CD4-positive, alpha-beta T cell treated with Interleukin-6 at 100 ng/mL for 8 hours (primary cell): ENCODE data around the gene RASA3.
"Not testable (repeated sequence)": the region's sequence is repeated elsewhere in the genome, so short reads cannot be mapped to it uniquely, and the experiment has no call there.

ENCODE experiments used
- DNase-seq: peaks from one replicate; pipeline ENCODE4 v3.0.0-alpha.2; 2020; ENCODE audit warnings: mixed read lengths, low spot score

RASA3 gene

DNA sequence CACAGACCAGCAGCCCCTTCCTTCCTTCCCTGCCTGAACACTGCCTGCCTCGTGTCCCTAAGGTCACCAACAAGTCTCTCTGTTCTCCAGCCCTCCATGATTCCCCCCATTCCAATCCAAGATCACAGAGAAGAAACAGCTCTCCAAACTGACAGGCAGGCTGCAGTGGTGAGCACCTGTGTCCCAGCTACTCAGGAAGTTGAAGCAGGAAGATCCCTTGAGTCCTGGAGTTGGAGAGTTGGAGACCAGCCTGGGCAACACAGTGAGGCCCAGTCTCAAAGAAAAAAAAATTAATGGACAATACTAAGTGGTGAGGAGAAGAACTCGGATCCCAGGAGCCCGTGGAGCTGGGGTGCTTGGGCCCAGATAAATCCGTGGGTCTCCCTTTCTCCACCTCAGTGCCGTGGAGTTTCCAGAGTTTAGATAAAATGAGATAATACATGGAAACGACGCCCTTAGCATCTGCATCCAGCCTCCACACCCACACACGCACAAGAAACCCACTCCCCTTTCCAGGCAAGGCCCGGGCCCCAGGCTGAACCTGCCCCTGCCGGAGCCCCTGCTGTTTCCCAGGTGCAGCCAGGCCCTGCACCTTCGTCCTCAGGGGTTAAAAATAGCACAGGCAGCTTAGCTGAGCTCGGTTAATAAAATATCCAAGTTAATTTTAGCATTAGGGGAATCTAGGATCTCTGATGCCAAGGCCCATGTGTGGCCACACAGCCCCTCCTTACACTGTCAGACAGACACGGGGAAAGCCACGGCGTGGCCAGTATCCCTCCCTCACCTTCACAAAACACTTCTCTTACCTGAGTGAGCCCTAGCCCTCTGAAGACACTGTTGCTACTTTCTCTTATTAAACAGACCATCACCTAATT is 4.7 kb downstream of the RASA3 start:
- no peak for DNase-seq

GRCh38 chr13:114126789-114127472 is 5.5 kb downstream of the RASA3 start:
- DNase-seq = no peak

- not testable (repeated sequence) for DNase-seq
Measured at GRCh38 chr13:114126086-114126485, 6.3 kb downstream of the RASA3 start.

DNA sequence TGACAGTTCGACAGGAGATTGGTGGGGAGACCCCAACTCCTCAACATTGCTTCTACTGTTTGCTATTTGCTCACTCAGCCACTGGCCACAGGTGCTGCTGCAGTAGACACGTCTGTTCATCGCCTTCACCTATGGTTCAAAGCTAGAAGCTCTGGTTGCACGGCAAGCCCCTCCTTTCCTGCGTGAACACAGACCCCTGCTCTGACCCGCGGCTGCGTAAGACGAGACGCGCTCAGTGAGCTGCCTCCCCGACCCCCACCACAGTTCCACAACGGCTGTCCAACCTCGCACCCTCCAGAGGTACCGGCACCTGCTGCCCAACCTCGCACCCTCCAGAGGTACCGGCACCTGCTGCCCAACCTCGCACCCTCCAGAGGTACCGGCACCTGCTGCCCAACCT is 6.8 kb downstream of the RASA3 start:
- no peak for DNase-seq

DNA sequence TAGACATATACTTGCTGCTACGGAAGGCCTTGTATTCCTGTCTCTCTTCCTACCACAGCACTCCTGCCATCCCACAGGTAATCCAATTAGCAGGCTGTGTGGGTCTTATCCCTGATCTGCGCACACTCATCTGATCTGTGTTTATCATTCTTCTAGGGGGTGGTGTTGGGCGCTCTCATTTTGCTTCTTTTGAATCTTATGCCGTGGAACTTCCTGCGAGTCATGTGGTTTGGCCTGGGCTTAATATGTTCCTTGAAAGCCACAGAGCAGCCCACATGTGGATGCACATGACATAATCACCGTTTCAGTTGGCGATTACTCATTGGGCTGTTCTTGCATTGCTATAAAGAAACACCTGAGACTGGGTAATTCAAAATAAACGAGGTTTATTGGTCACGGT is 7.5 kb downstream of the RASA3 start:
- peak; percentile 71 for DNase-seq

DNA sequence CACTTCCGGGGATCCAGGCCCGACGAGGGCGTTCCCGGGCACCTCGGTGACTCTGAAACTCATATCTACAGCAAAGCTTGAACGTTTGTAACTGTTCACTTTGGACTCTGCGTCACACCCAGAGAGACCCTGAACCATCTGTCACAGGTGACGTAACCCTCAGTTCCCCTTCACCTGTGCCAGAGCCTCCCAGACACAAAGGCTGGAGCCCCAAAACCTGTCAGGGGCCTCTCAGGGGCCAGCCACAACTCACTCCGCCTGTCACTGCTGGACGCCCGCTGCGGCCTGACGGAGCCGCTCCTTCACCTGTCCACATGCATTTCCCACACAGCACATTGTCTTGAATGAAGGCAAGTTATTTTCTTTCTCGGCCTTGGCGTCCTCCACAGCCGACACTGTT is 8.0 kb downstream of the RASA3 start:
- DNase-seq = no peak

- no peak for DNase-seq
Measured at GRCh38 chr13:114123876-114124275, 8.5 kb downstream of the RASA3 start.

- no peak for DNase-seq
Measured at GRCh38 chr13:114123448-114123847, 9.0 kb downstream of the RASA3 start.

DNA sequence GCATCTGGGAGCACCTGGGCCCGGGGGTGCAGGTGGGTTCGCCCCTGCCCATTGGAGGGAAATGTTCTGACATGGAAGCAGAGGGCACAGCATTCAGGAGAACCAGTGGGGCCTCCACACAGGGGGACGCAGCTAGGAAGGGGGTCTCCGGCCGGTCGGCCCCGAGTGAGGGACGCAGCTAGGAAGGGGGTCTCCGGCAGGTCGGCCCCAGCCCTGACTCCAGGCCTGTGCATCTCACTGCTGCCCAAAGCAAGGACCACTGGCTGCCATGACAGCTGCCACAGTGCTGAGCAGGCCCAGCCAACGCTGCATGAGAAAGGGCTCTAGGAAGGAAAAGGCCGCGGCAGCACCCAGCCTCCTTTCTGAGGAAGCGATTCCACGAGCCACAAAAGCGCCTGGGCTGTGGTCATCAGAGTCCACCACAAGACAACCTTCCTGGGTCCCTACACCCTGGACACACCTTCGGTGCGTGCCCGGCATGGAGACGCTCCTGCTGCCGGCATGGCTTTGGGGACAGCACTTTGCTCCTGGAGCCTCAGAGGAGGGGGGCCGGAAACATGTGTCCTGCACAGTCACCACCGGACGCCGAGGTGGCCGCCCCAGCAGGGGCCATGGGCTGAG is 9.7 kb downstream of the RASA3 start:
- no peak for DNase-seq

- DNase-seq = no peak
Measured at GRCh38 chr13:114122127-114122511, 10.3 kb downstream of the RASA3 start.

DNA sequence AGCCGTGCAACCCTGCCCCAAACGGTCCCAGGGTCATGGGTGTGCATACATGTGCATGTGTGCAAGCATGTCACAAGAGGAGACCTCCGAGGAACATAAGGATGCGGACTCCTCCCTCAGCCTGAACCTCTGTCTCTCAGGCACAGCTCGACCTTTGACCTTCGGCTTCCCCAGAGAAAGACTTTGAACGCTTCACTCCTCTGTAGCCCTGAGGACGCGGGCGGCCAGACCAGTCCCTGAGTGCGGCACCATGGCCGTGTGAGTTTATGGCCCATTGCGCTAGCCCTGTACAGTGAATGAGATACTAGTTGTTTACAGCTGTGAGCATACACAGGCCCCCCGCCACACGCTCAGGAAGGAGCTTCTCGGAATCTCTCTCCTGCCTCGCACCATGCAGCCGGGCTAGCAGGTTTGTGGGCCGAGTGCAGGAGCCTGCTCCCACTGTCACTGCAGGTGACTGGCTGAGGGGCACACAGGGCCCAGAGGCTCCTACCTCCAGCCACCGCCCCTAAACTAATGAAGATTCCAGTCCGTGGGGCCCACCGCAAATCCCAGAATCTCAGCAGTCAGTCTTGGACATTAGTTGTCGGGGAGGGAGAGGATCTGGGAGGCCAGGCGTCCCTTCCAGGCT is 10.8 kb downstream of the RASA3 start:
- DNase-seq = no peak

DNA sequence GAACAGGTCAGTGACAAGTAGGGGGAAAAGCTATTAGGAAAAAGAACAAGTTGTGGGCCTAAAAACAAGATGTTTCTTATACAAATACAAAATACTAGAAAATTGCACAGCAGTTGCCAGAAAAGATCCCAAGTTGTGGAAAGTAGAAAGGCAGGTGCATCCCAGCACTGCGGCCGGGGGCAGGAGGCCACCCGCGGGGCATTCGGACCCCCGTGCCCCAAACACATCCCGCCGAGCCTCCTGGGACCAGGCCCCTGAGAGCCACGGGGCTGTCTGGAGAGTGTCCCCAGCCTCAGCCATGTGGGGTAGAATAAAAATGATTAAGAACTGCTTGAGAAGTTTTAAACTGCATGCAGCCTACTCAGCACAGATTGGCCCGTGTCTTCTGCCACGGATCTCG is 11.4 kb downstream of the RASA3 start:
- DNase-seq = no peak

GRCh38 chr13:114120591-114121011 is 11.8 kb downstream of the RASA3 start:
- DNase-seq = no peak

- DNase-seq = no peak
Measured at GRCh38 chr13:114119196-114119595, 13.2 kb downstream of the RASA3 start.

DNA sequence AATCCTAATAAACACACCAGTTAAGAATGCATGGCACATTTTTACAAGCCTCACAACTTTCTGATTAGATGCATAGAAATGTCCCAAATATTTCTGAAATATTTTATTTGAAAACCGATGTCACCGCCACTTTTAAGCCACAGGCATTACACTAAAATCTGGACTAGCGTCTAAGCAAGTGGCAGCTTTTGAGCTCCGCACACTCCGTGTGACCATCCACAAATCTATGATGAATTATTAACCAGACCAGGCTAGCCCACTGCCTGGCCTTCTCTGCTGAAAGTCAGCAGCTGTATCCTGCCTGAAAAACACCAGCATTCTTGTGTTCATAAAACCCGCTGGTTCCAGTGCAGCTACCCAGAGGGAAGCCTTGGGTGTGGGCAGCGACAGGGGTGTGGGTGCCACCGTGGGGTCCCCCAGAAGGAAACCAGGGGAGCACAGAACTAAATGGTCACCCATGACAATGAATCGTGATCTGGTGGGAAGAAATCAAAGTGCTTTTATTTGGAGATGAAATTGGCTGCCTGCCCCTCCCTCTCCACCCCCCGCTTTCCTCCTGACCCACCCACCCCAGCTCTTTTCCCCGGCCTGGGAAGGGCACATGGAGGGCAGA is 13.8 kb downstream of the RASA3 start:
- DNase-seq = no peak

- DNase-seq = no peak
Measured at GRCh38 chr13:114118086-114118485, 14.3 kb downstream of the RASA3 start.

GRCh38 chr13:114117341-114117874 is 15.0 kb downstream of the RASA3 start:
- DNase-seq = not testable (repeated sequence)

- no peak for DNase-seq
Measured at GRCh38 chr13:114116734-114117133, 15.7 kb downstream of the RASA3 start.

DNA sequence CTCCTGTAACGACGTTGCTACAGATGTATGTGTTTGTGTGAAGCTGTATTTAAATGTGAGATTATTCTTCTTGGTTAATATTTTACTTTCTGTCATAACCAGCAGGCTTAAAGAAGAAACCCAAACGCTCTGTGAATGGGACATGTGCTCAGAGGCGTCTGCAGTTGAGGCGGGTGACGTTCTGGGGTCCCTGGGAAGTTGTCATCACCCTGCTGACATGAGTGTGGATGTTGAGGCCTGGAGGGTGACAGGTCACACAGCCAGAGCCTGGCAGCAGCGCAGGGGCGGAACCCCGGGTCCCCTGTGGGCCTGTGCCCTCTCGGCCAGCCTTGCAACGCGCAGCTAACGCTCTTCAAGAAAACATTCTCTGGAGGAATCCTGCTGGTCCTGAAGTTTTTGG is 16.6 kb downstream of the RASA3 start:
- no peak for DNase-seq

- DNase-seq = no peak
Measured at GRCh38 chr13:114115191-114115671, 17.2 kb downstream of the RASA3 start.

DNA sequence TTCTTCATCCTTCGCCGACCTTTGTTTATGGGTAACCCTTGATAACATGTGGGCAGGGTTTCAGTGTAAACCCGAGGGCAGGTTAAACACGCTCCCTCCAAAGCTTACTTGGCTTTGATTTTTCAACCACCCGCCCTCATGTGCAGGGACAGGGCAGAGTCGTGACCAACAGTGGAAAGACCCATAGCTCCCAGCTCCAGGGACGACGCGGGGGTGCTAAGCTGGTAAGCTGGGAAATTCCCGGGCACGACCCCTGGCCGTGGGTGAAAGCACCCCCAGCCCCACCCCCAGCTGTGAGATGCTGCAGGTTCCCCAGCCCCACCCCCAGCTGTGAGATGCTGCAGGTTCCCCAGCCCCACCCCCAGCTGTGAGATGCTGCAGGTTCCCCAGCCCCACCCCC is 17.8 kb downstream of the RASA3 start:
- DNase-seq = not testable (repeated sequence)
